Parathyroid adenoma (tissue), 2 donors: ENCODE measurements around the gene NRXN3.
A peak's percentile ranks its signal among the peaks of the same experiment; 100 is the strongest.

Experiments
- H2AFZ ChIP-seq: fragments of 300-600 bp; sonication (generic); one replicate; pipeline ENCODE4 v1.7.0; 2017; ENCODE audit warnings: antibody characterized with exemption, mild to moderate bottlenecking
- H3K27ac ChIP-seq: fragments of 300-600 bp; sonication (generic); one replicate; pipeline ENCODE4 v1.7.0; 2017
- H3K27me3 ChIP-seq: fragments of 300-600 bp; sonication (generic); one replicate; pipeline ENCODE4 v1.7.0; 2017; ENCODE audit warnings: low read length; ENCODE audit not compliant: control insufficient read depth, insufficient read depth
- H3K36me3 ChIP-seq: fragments of 300-600 bp; sonication (generic); one replicate; pipeline ENCODE4 v1.7.0; 2017; ENCODE audit warnings: low read length; ENCODE audit not compliant: control insufficient read depth, insufficient read depth
- H3K4me1 ChIP-seq: fragments of 300-600 bp; sonication (generic); one replicate; pipeline ENCODE4 v1.7.0; 2017; ENCODE audit warnings: control low read depth
- H3K4me2 ChIP-seq: fragments of 300-600 bp; sonication (generic); one replicate; pipeline ENCODE4 v1.7.0; 2017; ENCODE audit warnings: low read length
- H3K4me3 ChIP-seq: fragments of 300-600 bp; sonication (generic); one replicate; pipeline ENCODE4 v1.7.0; 2017; ENCODE audit warnings: low read depth, low read length
- H3K79me2 ChIP-seq: fragments of 300-600 bp; sonication (generic); one replicate; pipeline ENCODE4 v1.7.0; 2017; ENCODE audit warnings: control low read depth
- H3K9ac ChIP-seq: fragments of 300-600 bp; sonication (generic); one replicate; pipeline ENCODE4 v1.7.0; 2017; ENCODE audit warnings: mild to moderate bottlenecking
- H3K9me3 ChIP-seq: fragments of 300-600 bp; sonication (generic); one replicate; pipeline ENCODE4 v1.7.0; 2017; ENCODE audit warnings: low read length; ENCODE audit not compliant: control insufficient read depth
- CTCF ChIP-seq: fragments of 300-600 bp; sonication (generic); IDR thresholded peaks from one replicate; pipeline ENCODE4 v1.7.0; 2017; ENCODE audit warnings: antibody characterized with exemption, mild to moderate bottlenecking
- donor health status: primary hyperparathyroidism.

The NRXN3 gene

GRCh38 chr14:78986989-78987388 is 816.8 kb downstream of the NRXN3 start:
- TF ChIP-seq CTCF, result no peak
- Histone ChIP-seq H3K27me3 (no peaks in the 10 kb centered on the region), H3K4me3 (no peak overlapping the region), H3K9me3 (no peaks in the 10 kb centered on the region), H3K79me2 (no peaks in the 10 kb centered on the region), H3K4me2 (no peak overlapping the region), H3K9ac (no peak overlapping the region), H3K4me1 (no peaks in the 10 kb centered on the region), H3K27ac (no peak overlapping the region), H3K36me3 (no peaks in the 10 kb centered on the region), H2AFZ (no peak overlapping the region)

- Histone ChIP-seq H3K9ac (no peak overlapping the region), H3K27ac (no peak overlapping the region), H3K36me3 (no peaks in the 10 kb centered on the region), H3K4me1 (no peaks in the 10 kb centered on the region), H3K9me3 (no peaks in the 10 kb centered on the region), H3K4me2 (no peak overlapping the region), H3K27me3 (no peaks in the 10 kb centered on the region), H3K4me3 (no peak overlapping the region), H3K79me2 (no peaks in the 10 kb centered on the region), H2AFZ (no peak overlapping the region)
- TF ChIP-seq CTCF, result no peak
Measured at GRCh38 chr14:78989221-78989620, 819.0 kb downstream of the NRXN3 start.

- Histone ChIP-seq H3K27ac (no peak overlapping the region), H3K4me1 (no peaks in the 10 kb centered on the region)
- no peak for TF ChIP-seq CTCF
Measured at GRCh38 chr14:78992867-78993266, 822.7 kb downstream of the NRXN3 start.

GRCh38 chr14:78997811-78998210 is 827.6 kb downstream of the NRXN3 start:
- no peaks in the 10 kb centered on the region for H3K4me1 ChIP-seq
- H3K9me3 ChIP-seq, result no peaks in the 10 kb centered on the region
- H3K27ac ChIP-seq, result no peak overlapping the region
- no peaks in the 10 kb centered on the region for H3K79me2 ChIP-seq
- no peak overlapping the region for H3K9ac ChIP-seq
- no peak overlapping the region for H2AFZ ChIP-seq
- H3K4me2 ChIP-seq, result no peak overlapping the region
- H3K4me3 ChIP-seq, result no peak overlapping the region
- no peak for TF ChIP-seq CTCF
- H3K36me3 ChIP-seq, result no peaks in the 10 kb centered on the region
- H3K27me3 ChIP-seq, result no peaks in the 10 kb centered on the region

More at GRCh38 chr14:78992867-78993266, 822.7 kb downstream of the NRXN3 start:
- Histone ChIP-seq H3K4me2 (no peak overlapping the region), H3K36me3 (no peaks in the 10 kb centered on the region), H2AFZ (no peak overlapping the region), H3K27me3 (no peaks in the 10 kb centered on the region), H3K9ac (no peak overlapping the region), H3K9me3 (no peaks in the 10 kb centered on the region), H3K79me2 (no peaks in the 10 kb centered on the region), H3K4me3 (no peak overlapping the region)

GRCh38 chr14:79009286-79009685 is 839.1 kb downstream of the NRXN3 start:
- H3K4me1 ChIP-seq, result peaks cover 34% of the 10 kb centered on the region
- no peak overlapping the region for H3K9ac ChIP-seq
- H3K36me3 ChIP-seq, result no peaks in the 10 kb centered on the region
- H3K79me2 ChIP-seq, result no peaks in the 10 kb centered on the region
- no peaks in the 10 kb centered on the region for H3K9me3 ChIP-seq
- H3K4me3 ChIP-seq, result no peak overlapping the region
- H3K4me2 ChIP-seq, result no peak overlapping the region
- peak overlapping the region; percentile 22 for H2AFZ ChIP-seq
- no peaks in the 10 kb centered on the region for H3K27me3 ChIP-seq
- H3K27ac ChIP-seq, result no peak overlapping the region
- TF ChIP-seq CTCF, result no peak
